Tibial nerve (tissue), 4 donors: ENCODE data around the gene MSI1. TPM values are rescaled to one million over a fixed set of nuclear protein-coding genes. Genes with fewer than 3 reads are reported as not detected.

Source experiments
- DNase-seq, 2 donors: peaks; one replicate each; pipeline ENCODE4 v3.0.0-alpha.2; 2019; ENCODE audit warnings: low spot score in 2 of 2
- H3K27ac ChIP-seq, 4 donors: fragments of 200-600 bp; sonication (generic) in 3 of 4; one replicate each; pipeline ENCODE4 v1.5.1; 2017 to 2019; ENCODE audit warnings: mild to moderate bottlenecking in 1 of 4
- H3K27me3 ChIP-seq, 2 donors: fragments of 200-600 bp; sonication (generic) in 1 of 2; one replicate each; pipeline versions ENCODE4 v1.5.1 to v1.6.0; 2017 to 2019
- H3K36me3 ChIP-seq, 3 donors: fragments of 200-600 bp; sonication (generic); one replicate each; pipeline ENCODE4 v1.5.1; 2018 to 2019
- H3K4me1 ChIP-seq, 4 donors: fragments of 200-600 bp; sonication (generic) in 3 of 4; one replicate each; pipeline ENCODE4 v1.5.1; 2017 to 2019
- H3K4me3 ChIP-seq, 4 donors: fragments of 200-600 bp; sonication (generic) in 3 of 4; one replicate each; pipeline ENCODE4 v1.5.1; 2017 to 2019; ENCODE audit warnings: mild to moderate bottlenecking in 1 of 4, moderate library complexity in 1 of 4
- H3K9me3 ChIP-seq, 4 donors: fragments of 200-600 bp; sonication (generic) in 3 of 4; one replicate each; pipeline ENCODE4 v1.5.1; 2017 to 2019
- EP300 ChIP-seq, 2 donors: sonication (generic); formaldehyde crosslinking; IDR thresholded peaks; one replicate each; pipeline ENCODE4 v1.6.1; 2017; ENCODE audit warnings: antibody characterized with exemption in 2 of 2, mild to moderate bottlenecking in 1 of 2
- POLR2A ChIP-seq, 2 donors: fragments of 450-650 bp; IDR thresholded peaks; one replicate each; pipeline ENCODE4 v1.6.1; 2017; ENCODE audit warnings: antibody characterized with exemption in 2 of 2, mild to moderate bottlenecking in 2 of 2, moderate library complexity in 2 of 2
- WGBS, 2 donors: methylation state at CpG; one replicate each; pipeline ENCODE4 v1.1.5; 2018; 5-methylcytosine and 5-hydroxymethylcytosine counted together
- total RNA-seq, 4 donors: library from RNA; depleted of rRNA; stranded (reverse); fragments of >200 nt; gene quantifications; one replicate each; pipeline ENCODE4 v1.1.0, GENCODE V29; 2016
- TF ChIP-seq, protein P1 (sequence below), 5 experiments: fragments of 200-600 bp in 3 of 5; fragments of 450-650 bp in 2 of 5; sonication (generic) in 3 of 5; IDR thresholded peaks; one replicate each; pipeline ENCODE4 v1.5.1; 2016 to 2019; ENCODE audit warnings: antibody characterized with exemption in 5 of 5, mild to moderate bottlenecking in 3 of 5, moderate library complexity in 2 of 5

The MSI1 gene
- total RNA-seq, 4 donors from 2014 or later, result 0.22 to 1.2 (median 0.59) TPM; not detected in 1

DNA sequence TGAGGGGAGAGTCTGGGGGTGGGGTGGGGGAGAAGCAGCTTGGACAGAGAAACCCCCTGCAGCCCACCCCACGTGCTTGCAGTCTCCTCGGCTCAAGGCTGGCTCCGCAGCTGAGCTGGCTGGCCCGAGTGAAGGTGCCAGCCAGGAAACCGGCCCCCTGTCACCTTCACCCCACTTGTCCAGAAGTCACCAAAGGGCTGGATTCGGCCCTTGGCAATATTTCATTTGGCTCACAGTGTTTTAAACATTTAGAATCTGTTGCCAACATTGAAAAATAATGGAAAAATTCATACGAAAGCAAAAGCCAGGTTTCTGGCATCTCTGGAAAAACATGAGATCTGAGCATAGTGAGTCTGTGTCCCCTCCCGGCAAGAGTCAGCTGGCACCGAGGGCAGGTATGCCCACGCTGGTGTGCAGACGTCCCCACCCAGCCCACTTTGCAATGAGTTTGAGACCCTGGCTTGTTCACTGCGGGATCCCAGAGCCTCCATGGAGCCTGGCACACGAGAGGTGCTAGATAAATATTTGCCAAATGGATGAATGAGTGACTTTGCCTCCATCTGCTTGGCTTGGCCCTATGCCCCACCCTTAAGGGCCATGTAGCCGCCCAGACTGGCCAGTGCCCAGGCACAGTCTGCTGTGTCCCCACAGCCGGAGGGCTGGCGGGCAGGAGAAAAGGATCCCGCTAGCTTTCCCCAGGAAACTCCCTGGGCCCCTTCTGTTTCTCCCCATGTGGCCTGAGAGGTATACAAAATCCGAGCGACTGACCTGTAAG is 18.2 kb downstream of the MSI1 start:
- Histone ChIP-seq H3K36me3 (peaks cover 0 to 18% (median 0%) of the 10 kb centered on the region in 3 donors), H3K4me1 (no peaks in the 10 kb centered on the region), H3K4me3 (no peak overlapping the region), H3K9me3 (no peaks in the 10 kb centered on the region), H3K27ac (no peak overlapping the region), H3K27me3 (no peaks in the 10 kb centered on the region)
- DNase-seq, result no peak
- no peak for TF ChIP-seq EP300 (IDR thresholded peaks at IDR 0.05)
- TF ChIP-seq, protein P1, sequence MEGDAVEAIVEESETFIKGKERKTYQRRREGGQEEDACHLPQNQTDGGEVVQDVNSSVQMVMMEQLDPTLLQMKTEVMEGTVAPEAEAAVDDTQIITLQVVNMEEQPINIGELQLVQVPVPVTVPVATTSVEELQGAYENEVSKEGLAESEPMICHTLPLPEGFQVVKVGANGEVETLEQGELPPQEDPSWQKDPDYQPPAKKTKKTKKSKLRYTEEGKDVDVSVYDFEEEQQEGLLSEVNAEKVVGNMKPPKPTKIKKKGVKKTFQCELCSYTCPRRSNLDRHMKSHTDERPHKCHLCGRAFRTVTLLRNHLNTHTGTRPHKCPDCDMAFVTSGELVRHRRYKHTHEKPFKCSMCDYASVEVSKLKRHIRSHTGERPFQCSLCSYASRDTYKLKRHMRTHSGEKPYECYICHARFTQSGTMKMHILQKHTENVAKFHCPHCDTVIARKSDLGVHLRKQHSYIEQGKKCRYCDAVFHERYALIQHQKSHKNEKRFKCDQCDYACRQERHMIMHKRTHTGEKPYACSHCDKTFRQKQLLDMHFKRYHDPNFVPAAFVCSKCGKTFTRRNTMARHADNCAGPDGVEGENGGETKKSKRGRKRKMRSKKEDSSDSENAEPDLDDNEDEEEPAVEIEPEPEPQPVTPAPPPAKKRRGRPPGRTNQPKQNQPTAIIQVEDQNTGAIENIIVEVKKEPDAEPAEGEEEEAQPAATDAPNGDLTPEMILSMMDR (IDR thresholded peaks at IDR 0.05), result no peak
- TF ChIP-seq POLR2A (IDR thresholded peaks at IDR 0.05), result no peak
- WGBS, 2 donors, result 70 to 73% methylated on average over 18 to 19 of the region's 19 CpGs

GRCh38 chr12:120347766-120348165 is 21.2 kb downstream of the MSI1 start:
- TF ChIP-seq EP300 (IDR thresholded peaks at IDR 0.05), result no peak
- no peak for TF ChIP-seq POLR2A (IDR thresholded peaks at IDR 0.05)
- TF ChIP-seq, protein P1 (IDR thresholded peaks at IDR 0.05), result no peak
- 90 to 94% methylated on average over 7 to 11 of the region's 11 CpGs for WGBS, 2 donors

GRCh38 chr12:120346681-120347080 is 22.3 kb downstream of the MSI1 start:
- H3K27me3 ChIP-seq, result peaks cover 0 to 8% of the 10 kb centered on the region in 2 donors
- no peaks in the 10 kb centered on the region for H3K4me1 ChIP-seq
- no peaks in the 10 kb centered on the region for H3K9me3 ChIP-seq
- no peak overlapping the region for H3K4me3 ChIP-seq
- no peak for TF ChIP-seq EP300 (IDR thresholded peaks at IDR 0.05)
- TF ChIP-seq, protein P1 (IDR thresholded peaks at IDR 0.05), result no peak
- no peak for TF ChIP-seq POLR2A (IDR thresholded peaks at IDR 0.05)
- peaks cover 0 to 18% (median 0%) of the 10 kb centered on the region in 3 donors for H3K36me3 ChIP-seq
- DNase-seq, result no peak
- 94 to 95% methylated on average over 7 of the region's 7 CpGs for WGBS, 2 donors
- H3K27ac ChIP-seq, result no peak overlapping the region

More at GRCh38 chr12:120347766-120348165, 21.2 kb downstream of the MSI1 start:
- H3K36me3 ChIP-seq, result peaks cover 0 to 18% (median 0%) of the 10 kb centered on the region in 3 donors
- H3K27me3 ChIP-seq, result peaks cover 0 to 1% of the 10 kb centered on the region in 2 donors
- no peaks in the 10 kb centered on the region for H3K4me1 ChIP-seq
- DNase-seq, result no peak
- no peak overlapping the region for H3K27ac ChIP-seq
- H3K4me3 ChIP-seq, result no peak overlapping the region
- no peaks in the 10 kb centered on the region for H3K9me3 ChIP-seq

- peaks cover 0 to 18% (median 0%) of the 10 kb centered on the region in 3 donors for H3K36me3 ChIP-seq
- H3K4me3 ChIP-seq, result no peak overlapping the region
- H3K9me3 ChIP-seq, result no peaks in the 10 kb centered on the region
- WGBS, 2 donors, result 88 to 97% methylated on average over 11 to 15 of the region's 15 CpGs
- peaks cover 0 to 15% of the 10 kb centered on the region in 2 donors for H3K27me3 ChIP-seq
- H3K27ac ChIP-seq, result no peak overlapping the region
- H3K4me1 ChIP-seq, result no peaks in the 10 kb centered on the region
- DNase-seq, result no peak
- TF ChIP-seq EP300 (IDR thresholded peaks at IDR 0.05), result no peak
- TF ChIP-seq, protein P1 (IDR thresholded peaks at IDR 0.05), result no peak
- no peak for TF ChIP-seq POLR2A (IDR thresholded peaks at IDR 0.05)
Observed at GRCh38 chr12:120346031-120346430, 22.9 kb downstream of the MSI1 start.

DNA sequence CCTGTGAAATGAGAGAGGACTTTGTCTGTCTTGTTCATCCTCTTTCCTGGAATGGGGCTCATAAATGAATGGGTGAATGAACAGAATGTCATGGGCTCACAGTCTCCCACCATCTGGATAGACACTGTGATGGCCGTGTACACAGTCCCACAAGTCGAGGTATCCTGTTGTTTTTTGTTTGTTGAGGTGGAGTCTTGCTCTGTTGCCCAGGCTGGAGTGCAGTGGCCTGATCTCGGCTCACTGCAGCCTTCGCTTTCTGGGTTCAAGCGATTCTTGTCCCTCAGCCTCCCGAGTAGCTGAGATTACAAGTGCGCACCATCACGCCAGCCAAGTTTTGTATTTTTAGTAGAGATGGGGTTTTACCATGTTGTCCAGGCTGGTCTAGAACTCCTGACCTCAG is 25.3 kb downstream of the MSI1 start:
- no peak for TF ChIP-seq EP300 (IDR thresholded peaks at IDR 0.05)
- no peak for TF ChIP-seq POLR2A (IDR thresholded peaks at IDR 0.05)
- TF ChIP-seq, protein P1 (IDR thresholded peaks at IDR 0.05), result no peak

More for the DNA sequence above, 25.3 kb downstream of the MSI1 start:
- Histone ChIP-seq H3K27me3 (peaks cover 0 to 16% of the 10 kb centered on the region in 2 donors), H3K9me3 (no peaks in the 10 kb centered on the region), H3K4me3 (no peak overlapping the region), H3K27ac (no peak overlapping the region), H3K36me3 (peaks cover 0 to 18% (median 0%) of the 10 kb centered on the region in 3 donors), H3K4me1 (no peaks in the 10 kb centered on the region)
- WGBS, 2 donors, result 87 to 91% methylated on average over 8 of the region's 8 CpGs
- no peak for DNase-seq
